ENCODE results near the gene FAF1.

Gene FAF1

DNA sequence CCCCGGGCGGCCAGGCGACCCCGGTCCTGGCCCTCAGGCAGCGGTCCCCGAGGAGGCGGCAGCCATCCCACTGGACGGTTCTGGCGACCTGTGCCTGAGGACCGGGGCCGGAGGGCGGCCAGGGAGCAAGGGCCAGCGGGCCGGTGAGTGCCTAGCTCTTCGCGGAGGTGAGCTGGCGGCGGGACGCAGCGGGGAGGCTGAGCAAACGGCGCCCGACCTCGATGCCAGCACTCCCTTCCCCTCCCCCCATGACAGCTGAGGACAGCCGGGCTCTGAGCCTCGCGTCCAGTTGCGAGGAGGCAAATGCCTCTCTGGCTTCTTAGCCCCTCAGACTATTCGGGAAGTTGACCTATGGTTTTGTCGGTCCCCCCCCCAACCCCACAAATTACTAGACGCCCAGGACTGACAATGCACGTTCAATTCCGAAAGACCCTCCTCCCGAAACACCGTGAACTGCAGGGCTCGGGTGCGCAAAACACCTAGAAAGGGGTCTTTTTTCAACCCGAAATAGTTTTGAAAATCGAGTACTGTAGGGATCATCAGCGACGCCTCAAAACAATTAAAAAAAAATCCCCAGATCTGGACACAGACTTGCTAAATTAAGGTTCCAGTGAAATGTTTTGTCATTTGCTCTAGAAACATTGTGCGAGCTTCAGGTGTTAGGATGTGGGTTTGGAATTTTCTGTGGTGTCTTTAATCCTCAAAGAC lies 18.2 kb upstream of the FAF1 start:
- DNase-seq (ENCODE audit: low read depth in 2 of 2), result no peak

DNA sequence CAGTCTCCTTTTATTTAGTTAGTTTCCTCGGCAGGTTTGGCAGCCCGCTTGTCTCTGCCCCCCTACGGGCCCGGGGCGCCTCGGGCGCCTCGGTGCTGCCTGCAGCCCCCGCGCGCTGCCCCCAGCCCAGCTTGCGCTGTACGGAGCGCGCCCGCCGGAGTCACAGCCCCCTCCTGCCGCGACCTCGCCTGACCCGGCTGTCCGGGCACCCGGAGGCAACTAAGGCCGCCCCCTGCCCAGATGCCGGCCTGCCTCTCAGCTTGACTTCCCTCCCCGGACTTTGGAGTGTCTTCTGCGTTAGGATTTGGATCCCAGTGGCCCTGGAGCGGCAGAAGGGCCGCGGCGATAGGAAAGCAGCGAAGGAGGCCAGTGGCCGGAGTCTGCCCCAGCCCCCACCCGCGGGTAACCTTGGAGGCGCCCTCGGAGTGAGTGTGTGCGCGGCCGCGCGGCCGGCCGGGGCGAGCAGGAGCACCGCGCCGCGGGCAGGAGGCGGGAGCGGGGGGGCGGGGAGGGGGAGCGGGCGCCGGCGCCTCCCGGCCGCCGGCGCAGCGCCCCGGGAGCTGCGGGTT lies 17.6 kb upstream of the FAF1 start:
- DNase-seq (ENCODE audit: low read depth in 2 of 2), result no peak

DNA sequence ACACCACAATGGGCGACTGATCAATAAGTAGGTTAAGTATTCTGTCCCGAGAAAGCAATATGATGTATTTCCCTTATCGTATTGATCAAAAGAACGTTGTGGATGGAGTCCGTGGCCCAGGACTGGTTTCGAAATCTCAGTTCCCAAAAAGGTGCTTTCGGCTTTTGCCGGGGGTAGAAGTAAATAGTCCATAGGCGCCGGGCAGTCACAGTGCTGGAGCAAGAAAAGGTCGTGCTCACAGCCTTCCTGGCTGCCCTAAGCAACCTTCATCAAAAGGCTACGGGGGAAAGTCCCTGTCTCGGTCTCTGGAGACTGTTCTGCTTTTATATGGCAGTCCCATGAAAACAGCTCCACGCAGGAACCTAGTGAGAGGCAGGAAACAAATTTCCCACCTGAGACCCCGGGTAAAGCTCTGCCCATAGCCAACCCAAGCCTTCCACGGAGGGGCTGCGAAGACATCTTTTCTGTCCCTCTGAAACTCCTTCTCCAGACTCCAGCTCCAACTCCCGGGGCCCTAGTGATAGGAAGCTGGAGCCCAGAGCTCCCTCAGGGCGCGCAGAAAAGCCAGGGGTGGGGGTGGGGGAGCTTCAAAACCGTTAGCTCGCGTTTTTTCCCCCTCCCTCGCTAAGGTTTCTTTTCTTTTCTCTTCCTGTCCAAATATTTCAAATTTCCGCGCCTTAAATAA lies 17.0 kb upstream of the FAF1 start:
- no peak for DNase-seq (ENCODE audit: low read depth in 2 of 2)

DNA sequence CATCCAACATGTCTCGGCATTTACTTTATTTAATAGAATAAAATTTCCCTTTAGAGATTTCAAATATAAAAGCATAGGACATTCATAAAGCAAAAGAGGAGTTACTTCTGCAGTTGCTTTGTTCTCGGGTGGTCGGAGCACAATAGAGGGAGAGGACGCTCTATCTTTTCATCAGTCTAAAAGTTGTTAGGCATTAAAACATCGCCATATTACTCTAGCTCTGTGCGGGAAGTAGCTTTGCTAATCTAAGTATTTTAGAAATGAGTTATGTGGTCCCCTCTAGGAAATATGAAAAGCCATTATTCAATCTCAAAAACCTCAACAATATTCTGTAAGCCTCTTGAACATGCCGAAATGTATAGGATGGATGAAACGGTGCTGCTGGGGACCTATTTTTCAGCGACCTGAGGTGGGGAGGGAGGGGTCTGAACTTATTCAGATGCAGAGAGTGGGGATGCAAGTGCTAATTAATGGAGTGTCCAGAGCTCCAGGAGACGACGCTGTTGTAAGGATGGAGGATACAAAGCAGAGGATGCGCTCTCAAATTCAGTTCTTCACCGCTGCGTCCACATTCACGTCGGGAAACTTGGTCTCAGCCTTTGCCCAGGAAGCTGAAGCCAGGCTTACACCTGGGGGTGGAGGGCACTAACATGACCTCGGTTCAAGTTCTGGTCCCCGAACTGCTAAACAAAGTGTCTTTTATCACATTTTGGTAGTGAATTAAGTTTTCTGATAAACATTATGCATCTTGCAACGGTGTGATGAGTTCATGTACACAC lies 16.2 kb upstream of the FAF1 start:
- DNase-seq (ENCODE audit: low read depth in 2 of 2), result no peak

DNA sequence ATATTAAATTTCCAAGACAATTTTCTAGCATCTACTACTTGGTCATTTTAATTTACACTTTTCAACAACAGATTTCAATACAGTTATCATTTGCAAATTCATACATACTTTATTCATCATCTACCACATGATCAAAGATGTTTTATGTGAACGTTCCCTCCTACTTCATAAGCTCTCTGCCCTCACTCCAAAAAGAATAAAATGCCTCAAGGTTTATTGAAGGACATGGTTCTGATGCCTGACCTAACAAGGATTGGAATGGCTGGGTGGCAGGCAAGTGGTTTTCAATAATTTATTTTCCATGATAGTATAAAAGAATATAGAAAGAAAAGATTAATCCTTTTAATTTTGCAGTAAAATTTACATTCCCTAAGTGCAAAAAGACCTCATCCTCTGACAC lies 15.4 kb upstream of the FAF1 start:
- DNase-seq (ENCODE audit: low read depth in 2 of 2), result no peak

DNA sequence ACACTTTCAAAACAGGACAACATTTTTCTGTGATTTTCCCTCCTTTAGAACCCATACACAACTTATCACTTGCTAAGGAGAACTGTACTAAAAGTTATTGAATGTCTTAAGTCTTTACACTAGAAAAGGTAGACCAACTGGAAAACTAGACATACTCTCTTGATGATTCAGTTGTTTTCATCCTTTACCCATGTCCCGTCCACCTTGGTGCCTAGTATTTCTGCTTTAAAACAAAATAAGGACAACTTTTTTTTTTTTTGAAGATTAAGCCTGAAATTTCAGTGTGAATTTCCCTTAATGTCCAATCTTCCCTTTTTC lies 14.5 kb upstream of the FAF1 start:
- DNase-seq (ENCODE audit: low read depth in 2 of 2), result no peak

DNA sequence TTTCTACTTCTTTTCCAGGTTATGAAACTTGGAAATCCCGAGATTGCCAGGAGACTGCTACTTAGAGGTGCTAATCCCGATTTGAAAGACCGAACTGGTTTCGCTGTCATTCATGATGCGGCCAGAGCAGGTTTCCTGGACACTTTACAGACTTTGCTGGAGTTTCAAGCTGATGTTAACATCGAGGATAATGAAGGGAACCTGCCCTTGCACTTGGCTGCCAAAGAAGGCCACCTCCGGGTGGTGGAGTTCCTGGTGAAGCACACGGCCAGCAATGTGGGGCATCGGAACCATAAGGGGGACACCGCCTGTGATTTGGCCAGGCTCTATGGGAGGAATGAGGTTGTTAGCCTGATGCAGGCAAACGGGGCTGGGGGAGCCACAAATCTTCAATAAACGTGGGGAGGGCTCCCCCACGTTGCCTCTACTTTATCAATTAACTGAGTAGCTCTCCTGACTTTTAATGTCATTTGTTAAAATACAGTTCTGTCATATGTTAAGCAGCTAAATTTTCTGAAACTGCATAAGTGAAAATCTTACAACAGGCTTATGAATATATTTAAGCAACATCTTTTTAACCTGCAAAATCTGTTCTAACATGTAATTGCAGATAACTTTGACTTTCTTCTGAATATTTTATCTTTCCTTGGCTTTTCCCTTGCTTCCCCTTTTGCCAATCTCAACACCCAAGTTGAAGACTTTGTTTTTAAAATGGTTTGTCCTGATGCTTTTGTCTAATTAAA lies 14.0 kb upstream of the FAF1 start:
- DNase-seq (ENCODE audit: low read depth in 2 of 2), result no peak

DNA sequence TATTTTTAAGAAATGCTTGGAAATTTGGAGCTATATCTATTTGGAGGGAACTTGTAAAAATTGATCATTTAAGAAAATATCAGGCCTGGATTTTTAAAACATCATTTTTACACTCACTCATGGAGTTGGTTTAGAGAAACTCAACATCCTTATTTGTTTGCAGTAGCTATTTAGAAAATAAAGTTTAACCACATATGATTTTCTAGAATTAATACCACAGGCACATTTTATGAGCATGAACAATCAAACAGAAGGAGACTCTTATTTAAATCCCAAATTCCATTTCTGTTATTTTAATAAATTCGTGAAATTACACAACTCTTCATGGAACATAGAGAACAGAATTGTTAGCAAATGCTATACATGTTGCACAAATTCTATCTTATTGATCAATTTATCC lies 13.2 kb upstream of the FAF1 start:
- DNase-seq (ENCODE audit: low read depth in 2 of 2), result no peak

DNA sequence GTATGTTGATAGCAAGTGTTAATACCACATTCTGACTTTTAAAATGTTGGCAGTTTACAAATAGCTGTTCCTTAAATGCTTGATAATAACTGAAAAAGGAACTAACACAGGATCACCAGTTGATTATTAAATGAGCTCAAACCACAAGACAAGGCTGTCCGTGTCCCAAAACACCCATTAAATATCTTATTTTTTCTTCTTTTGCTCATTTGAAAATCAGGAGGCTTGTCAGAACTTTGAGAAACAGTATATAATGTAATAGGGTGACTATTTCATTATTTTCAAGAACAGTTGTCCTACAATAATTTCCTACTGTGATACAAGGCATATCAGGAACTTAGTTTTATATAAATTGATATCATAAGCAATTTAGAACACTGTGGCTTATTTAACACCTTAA lies 12.7 kb upstream of the FAF1 start:
- no peak for DNase-seq (ENCODE audit: low read depth in 2 of 2)

DNA sequence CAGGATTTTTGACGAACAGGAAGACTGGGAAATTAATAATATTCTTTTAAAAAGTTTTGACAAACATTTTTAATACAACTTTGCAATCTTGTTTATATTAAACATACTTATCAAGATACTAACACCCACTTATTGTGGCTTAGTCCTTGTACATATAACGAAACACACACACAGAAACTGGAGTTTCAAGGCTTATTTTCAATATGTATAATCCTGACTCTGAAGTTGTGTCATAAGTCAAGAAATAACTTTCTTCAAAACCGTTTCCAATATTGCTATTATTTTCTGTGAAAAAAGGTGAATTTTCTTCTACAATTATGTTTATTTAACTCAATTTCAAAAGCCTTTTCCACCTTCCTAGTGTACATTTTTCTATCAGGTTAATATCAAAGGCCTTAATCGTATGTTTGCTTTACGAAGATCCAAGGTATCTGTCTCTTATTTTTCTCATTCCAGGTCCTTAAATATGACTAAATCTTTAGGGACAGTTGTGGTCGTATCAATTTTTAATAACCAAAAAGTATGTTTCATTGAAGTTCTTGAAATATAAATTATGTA lies 11.8 kb upstream of the FAF1 start:
- no peak for DNase-seq (ENCODE audit: low read depth in 2 of 2)

DNA sequence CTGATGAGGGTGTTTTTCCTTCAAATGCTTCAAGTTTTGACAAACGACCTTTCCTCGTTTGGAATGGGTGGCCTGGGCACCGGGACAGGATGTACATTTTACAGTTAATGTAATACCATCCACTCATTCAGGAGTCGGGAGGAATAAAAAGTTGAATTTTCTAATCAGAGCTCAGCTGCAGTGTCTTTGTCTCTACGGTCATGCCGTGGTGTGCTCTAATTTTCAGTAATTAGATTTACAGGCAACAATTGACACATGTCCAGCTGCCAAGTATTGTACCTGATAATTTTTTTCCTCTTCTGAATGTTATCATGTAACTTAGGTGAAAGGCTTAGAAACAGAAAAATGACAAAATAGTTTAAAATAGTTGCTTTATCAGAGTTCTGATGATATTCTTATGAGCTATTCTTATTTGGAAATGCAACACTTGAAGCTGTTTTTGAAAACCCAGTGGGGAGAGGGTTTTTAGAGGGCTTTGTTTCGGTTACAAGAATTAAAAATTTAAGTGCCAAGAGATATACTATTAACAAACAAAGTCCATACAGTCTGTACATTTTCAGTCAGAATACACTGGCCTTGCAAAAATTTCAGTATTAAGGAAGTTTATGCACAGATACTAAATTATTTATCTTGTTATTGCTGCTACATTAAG lies 11.0 kb upstream of the FAF1 start:
- DNase-seq (ENCODE audit: low read depth in 2 of 2), result no peak

DNA sequence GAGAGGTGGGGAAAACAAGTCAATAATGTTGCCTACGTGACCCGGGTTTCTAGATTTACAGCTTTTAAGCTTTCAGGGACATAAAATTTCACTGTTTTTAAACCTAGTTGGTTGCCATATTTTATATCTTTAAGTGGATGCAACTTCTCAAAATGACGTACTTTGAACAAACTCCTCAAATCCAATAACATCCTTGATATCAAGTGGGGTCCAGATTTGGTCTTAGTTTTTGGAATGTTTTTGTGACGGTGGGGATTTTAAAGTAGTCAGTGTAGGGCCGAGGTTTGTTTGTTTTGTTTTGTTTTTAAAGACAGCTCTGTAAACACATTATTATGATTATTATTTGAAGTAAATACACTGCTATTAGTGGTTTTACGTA lies 10.4 kb upstream of the FAF1 start:
- DNase-seq (ENCODE audit: low read depth in 2 of 2), result no peak

DNA sequence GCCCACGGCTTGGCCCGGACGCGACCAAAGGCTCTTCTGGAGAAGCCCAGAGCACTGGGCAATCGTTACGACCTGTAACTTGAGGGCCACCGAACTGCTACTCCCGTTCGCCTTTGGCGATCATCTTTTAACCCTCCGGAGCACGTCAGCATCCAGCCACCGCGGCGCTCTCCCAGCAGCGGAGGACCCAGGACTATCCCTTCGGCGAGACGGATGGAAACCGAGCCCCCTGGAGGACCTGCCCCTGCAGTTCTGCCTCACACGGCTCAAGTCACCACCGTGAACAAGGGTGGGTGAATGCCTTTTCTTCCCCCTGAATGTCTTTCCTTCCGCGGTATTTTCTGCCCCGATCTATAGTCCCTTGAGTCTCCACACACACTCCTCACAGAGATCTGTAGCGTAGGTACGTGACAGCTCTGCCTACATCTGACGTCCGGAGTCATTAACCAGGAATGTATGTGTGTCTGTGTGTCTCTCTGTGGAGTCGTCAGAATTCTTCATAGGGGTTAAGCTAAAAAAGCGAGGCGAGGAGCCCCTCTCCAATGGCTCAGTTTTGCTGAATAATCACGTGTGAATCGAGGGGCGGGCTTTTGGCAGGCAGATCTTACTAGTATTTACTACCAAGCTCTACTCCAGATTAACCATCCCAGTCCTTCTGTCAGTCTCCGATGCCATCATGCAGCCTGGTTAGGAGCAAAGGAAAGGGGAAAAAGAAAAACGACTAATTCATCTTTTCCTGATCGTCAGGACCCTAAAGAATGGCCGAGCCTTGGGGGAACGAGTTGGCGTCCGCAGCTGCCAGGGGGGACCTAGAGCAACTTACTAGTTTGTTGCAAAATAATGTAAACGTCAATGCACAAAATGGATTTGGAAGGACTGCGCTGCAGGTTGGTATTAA lies 9.8 kb upstream of the FAF1 start, which contains the start of gene CDKN2C:
TSS of gene CDKN2C (plus strand) at position 635 of the 898 bp plus-strand sequence. CDS start at position 759, 124 bp downstream.
- DNase-seq (ENCODE audit: low read depth in 2 of 2), result no peak

DNA sequence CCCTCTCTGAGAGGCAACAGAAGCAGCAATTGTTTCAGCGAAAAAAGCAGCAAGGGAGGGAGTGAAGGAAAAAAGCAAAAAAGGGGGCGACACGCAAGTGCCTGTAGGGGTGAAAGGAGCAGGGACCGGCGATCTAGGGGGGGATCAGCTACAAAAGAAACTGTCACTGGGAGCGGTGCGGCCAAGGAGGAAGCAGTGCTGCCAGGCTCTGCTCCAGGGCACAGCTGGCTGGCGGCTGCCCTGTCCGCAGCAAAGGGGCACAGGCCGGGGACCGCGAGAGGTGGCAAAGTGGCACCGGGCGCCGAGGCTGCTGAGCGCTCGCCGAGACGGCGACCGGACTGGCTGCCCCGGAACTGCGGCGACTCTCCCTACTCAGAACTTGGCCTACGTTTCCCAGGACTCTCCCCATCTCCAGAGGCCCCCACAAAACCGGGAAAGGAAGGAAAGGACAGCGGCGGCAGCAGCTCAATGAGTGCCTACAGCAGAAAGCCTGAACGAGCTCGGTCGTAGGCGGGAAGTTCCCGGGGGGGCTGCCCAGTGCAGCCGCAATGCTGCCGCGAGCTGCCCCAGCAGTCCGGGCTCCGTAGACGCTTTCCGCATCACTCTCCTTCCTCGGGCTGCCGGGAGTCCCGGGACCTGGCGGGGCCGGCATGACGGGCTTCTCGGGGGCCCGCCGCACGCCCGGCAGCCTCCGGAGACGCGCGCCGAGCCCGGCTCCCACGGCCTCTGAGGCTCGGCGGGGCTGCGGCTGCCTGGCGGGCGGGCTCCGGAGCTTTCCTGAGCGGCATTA lies 8.9 kb upstream of the FAF1 start:
- peak in 1 of 2 donors; percentile 18 for DNase-seq (ENCODE audit: low read depth in 2 of 2)

DNA sequence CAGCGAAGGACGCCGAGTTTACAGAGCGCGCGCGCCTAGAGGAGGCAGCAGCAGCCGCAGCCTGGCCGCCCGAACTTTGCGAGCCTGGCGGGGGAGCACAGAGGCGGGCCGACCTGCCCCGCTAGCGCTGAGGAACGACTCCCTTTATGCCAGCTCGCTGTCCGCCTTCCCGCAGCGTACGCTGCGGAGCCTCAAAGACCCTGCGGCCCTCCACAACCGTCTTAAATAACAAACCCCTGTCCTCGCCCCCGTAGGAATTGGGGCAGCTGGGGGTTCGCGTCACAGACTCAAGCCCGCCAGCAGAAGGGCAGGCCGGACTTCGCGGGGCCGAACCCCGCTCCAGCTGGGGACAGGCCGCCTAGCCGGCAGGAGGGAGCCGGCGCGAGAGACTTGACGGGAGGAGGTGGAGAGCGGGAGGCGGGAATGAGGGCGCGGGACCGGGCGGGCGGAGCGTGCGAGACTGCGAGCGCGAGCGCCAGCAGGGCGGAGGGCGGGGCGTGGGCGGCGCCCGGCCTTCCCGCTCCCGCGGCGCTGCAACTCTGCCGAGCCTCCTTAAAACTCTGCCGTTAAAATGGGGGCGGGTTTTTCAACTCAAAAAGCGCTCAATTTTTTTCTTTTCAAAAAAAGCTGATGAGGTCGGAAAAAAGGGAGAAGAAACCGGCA lies 8.2 kb upstream of the FAF1 start:
- peak in 1 of 2 donors; percentile 63 for DNase-seq (ENCODE audit: low read depth in 2 of 2)

DNA sequence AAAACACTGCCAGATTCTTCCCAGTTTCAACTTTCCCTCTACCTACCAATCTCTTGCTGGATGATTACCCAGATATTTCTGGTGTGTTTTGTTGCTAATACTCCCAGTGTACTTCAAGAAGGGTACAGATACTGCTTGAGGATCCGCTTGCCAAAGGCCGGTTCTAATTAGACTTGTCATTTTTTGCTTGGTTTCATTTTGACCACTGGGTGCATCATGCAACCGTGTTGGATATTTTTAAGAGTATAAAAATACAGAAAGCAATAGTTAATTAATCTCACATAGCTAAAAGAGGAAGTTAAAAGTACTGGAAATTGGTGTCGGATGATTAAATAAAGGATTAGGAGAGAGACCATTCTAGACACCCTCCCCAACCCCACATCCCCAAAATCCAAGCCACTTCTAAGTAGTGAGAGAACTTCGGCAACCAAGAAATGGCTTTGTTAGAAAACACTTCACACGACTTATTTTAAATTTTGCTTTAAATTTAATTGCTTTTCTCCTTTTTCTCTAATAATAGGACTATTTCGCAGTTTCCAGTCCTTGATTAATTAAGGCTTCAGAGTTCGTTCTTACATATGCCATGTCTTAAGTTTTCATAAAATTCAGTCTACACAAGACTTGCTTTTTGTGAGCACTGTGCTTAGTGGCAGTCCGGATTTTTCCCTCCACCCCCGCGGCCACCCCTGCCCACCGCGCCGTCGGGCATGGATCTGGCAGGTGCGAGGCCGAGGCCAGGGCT lies 7.5 kb upstream of the FAF1 start:
- DNase-seq (ENCODE audit: low read depth in 2 of 2), result no peak

DNA sequence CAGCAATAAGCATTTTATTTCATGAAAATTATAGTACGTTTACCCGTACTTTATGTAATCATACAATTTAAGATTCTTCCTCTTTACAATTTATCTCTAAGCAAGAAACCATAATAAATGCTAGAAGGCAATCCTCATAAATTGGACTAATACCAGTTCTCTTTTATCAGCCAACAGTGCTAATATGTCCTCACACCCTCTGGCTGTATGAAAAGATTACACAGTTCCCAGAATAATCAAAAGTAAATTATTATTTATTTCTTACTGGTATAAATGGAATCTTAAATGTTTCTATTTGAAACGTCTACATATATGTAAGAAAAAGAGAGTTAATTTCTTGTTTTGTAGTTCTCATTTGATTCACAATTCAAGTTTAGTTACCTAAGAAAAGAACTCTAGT lies 6.9 kb upstream of the FAF1 start:
- DNase-seq (ENCODE audit: low read depth in 2 of 2), result no peak

DNA sequence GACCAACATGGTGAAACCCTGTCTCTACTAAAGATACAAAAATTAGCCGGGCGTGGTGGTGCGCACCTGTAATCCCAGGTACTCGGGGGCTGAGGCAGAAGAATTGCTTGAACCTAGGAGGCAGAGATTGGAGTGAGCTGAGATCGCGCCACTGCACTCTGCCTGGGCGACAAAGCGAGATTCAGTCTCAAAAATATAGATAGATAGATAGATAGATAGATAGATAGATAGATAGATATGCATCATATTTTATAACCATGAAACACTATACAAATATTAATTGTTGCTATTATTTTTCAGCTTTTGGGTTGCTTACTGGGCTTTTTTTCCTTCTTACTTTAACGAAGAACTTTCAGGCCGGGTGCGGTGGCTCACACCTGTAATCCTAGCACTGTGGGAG lies 4.8 kb upstream of the FAF1 start:
- no peak for DNase-seq (ENCODE audit: low read depth in 2 of 2)
